Lower leg skin (tissue), 4 donors: Measurements from ENCODE around the gene PNKP. TPM values are rescaled to one million over a fixed set of nuclear protein-coding genes. Genes with fewer than 3 reads are reported as not detected.

Experiments used
- DNase-seq, 2 donors: peaks; one replicate each; pipeline ENCODE4 v3.0.0-alpha.2; 2019; ENCODE audit warnings: low spot score in 2 of 2
- H3K4me3 ChIP-seq: fragments of 200-600 bp; sonication (generic); 2 replicates; pipeline ENCODE4 v1.5.1; 2017; ENCODE audit warnings: mild to moderate bottlenecking, low read depth; ENCODE audit not compliant: poor library complexity, severe bottlenecking
- CTCF ChIP-seq, 3 donors: fragments of 450-650 bp; IDR thresholded peaks; one replicate each; pipeline ENCODE4 v1.5.1; 2016; ENCODE audit warnings: antibody characterized with exemption in 3 of 3, mild to moderate bottlenecking in 3 of 3, moderate library complexity in 2 of 3
- POLR2A ChIP-seq, 2 donors: fragments of 450-650 bp; IDR thresholded peaks; one replicate each; pipeline ENCODE4 v1.6.1; 2016 to 2017; ENCODE audit warnings: antibody characterized with exemption in 2 of 2, mild to moderate bottlenecking in 1 of 2, moderate library complexity in 1 of 2
- WGBS, 2 donors: methylation state at CpG; one replicate each; pipeline ENCODE4 v1.1.5; 2018; 5-methylcytosine and 5-hydroxymethylcytosine counted together
- intact Hi-C: fragments of 100-400 bp; cut with DNase I; formaldehyde crosslinking; loops from one replicate; pipeline ENCODE4 v1.15.0; 2023; ENCODE audit warnings: low total_unique reads
- total RNA-seq, 4 donors: library from RNA; depleted of rRNA; stranded (reverse); fragments of >200 nt; gene quantifications; one replicate each; pipeline ENCODE4 v1.1.0, GENCODE V29; 2016

Gene PNKP
- total RNA-seq, 4 donors from 2014 or later, result 29.3 to 49.7 (median 35.1) TPM

GRCh38 chr19:49887665-49888509, 20.5 kb upstream of the PNKP start:
- 72% methylated on average over 47 to 54 of the region's 54 CpGs for WGBS, 2 donors
- H3K4me3 ChIP-seq, result no peak overlapping the region
- TF ChIP-seq CTCF (IDR thresholded peaks at IDR 0.05), result no peak
- TF ChIP-seq POLR2A (IDR thresholded peaks at IDR 0.05), result no peak
- intact Hi-C loops, result no loop called here
- DNase-seq, result no peak

GRCh38 chr19:49887037-49887664, 19.8 kb upstream of the PNKP start:
- DNase-seq, result no peak
- WGBS, 2 donors, result 63 to 71% methylated on average over 21 to 23 of the region's 23 CpGs
- intact Hi-C loops, result no loop called here
- H3K4me3 ChIP-seq, result no peak overlapping the region
- TF ChIP-seq CTCF (IDR thresholded peaks at IDR 0.05), result no peak
- TF ChIP-seq POLR2A (IDR thresholded peaks at IDR 0.05), result no peak

GRCh38 chr19:49884760-49885159, 17.4 kb upstream of the PNKP start:
- no peak overlapping the region for H3K4me3 ChIP-seq
- WGBS, 2 donors, result 88 to 89% methylated on average over 3 of the region's 3 CpGs
- DNase-seq, result no peak
- TF ChIP-seq POLR2A (IDR thresholded peaks at IDR 0.05), result no peak
- no peak for TF ChIP-seq CTCF (IDR thresholded peaks at IDR 0.05)
- intact Hi-C loops, result no loop called here

- intact Hi-C loops, result no loop called here
- no peak for DNase-seq
- TF ChIP-seq CTCF (IDR thresholded peaks at IDR 0.05) (no peak), POLR2A (IDR thresholded peaks at IDR 0.05) (no peak)
- WGBS, 2 donors, result 91 to 92% methylated on average over 18 of the region's 18 CpGs
- H3K4me3 ChIP-seq, result no peak overlapping the region
Measured at GRCh38 chr19:49884109-49884508, 16.7 kb upstream of the PNKP start.

GRCh38 chr19:49883094-49883493, 15.7 kb upstream of the PNKP start:
- H3K4me3 ChIP-seq, result no peak overlapping the region
- intact Hi-C loops, result no loop called here
- WGBS, 2 donors, result 97 to 100% methylated on average over 5 of the region's 5 CpGs
- TF ChIP-seq POLR2A (IDR thresholded peaks at IDR 0.05) (no peak), CTCF (IDR thresholded peaks at IDR 0.05) (no peak)
- DNase-seq, result no peak
